UCSD-AML1 (cell line): ENCODE data around the gene RMRP.

ENCODE experiments used
- DNase-seq: peaks from one replicate; lab custom pipeline; 2025; ENCODE audit not compliant: unreplicated experiment; lab: John Stamatoyannopoulos, UW

The RMRP gene

GRCh38 chr9:35687306-35687705 lies 29.5 kb upstream of the RMRP start:
- no peak for DNase-seq

- DNase-seq = no peak
These were observed 28.7 kb upstream of the RMRP start for GRCh38 chr9:35686222-35687203.

- DNase-seq = no peak
These were observed 27.7 kb upstream of the RMRP start for GRCh38 chr9:35685506-35685905.

GRCh38 chr9:35684921-35685320 lies 27.1 kb upstream of the RMRP start:
- DNase-seq = no peak

- DNase-seq = no peak
These were observed 25.5 kb upstream of the RMRP start for GRCh38 chr9:35683323-35683722.

- DNase-seq = no peak
These were observed 24.9 kb upstream of the RMRP start for GRCh38 chr9:35682520-35683315.

GRCh38 chr9:35682051-35682450 lies 24.2 kb upstream of the RMRP start:
- no peak for DNase-seq

- no peak for DNase-seq
These were observed 23.7 kb upstream of the RMRP start for GRCh38 chr9:35681341-35682002.

- no peak for DNase-seq
These were observed 22.7 kb upstream of the RMRP start for GRCh38 chr9:35680331-35681105.

GRCh38 chr9:35679766-35680330 lies 22.0 kb upstream of the RMRP start:
- DNase-seq = no peak

GRCh38 chr9:35679091-35679490 lies 21.3 kb upstream of the RMRP start:
- no peak for DNase-seq

- no peak for DNase-seq
These were observed 18.0 kb upstream of the RMRP start for GRCh38 chr9:35675732-35676392.

- no peak for DNase-seq
These were observed 17.4 kb upstream of the RMRP start for GRCh38 chr9:35675204-35675603.

GRCh38 chr9:35674025-35674361 lies 16.2 kb upstream of the RMRP start:
- no peak for DNase-seq

GRCh38 chr9:35673132-35674024 lies 15.6 kb upstream of the RMRP start, which contains the start of gene CA9:
Gene CA9, plus strand, starts transcription at chr9:35673928. Its CDS starts 32 bp downstream, at chr9:35673960.
- no peak for DNase-seq

- no peak for DNase-seq
These were observed 11.7 kb upstream of the RMRP start for GRCh38 chr9:35669331-35670145.

GRCh38 chr9:35667939-35668338 lies 10.1 kb upstream of the RMRP start:
- no peak for DNase-seq

GRCh38 chr9:35666549-35666948 lies 8.7 kb upstream of the RMRP start:
- no peak for DNase-seq
